ENCODE data around the gene NADSYN1. TPM values are rescaled to one million over a fixed set of nuclear protein-coding genes. Genes with fewer than 3 reads are reported as not detected.

Gene NADSYN1
- total RNA-seq, 1 donor from 2014 or later: 66.6 TPM

- peaks cover 24% of the 10 kb centered on the region for H3K4me1 Mint-ChIP-seq (ENCODE audit: unreplicated experiment)
- no peak for DNase-seq (ENCODE audit: extremely low spot score, unreplicated experiment)
- peaks cover 3% of the 10 kb centered on the region for H3K36me3 Mint-ChIP-seq
- H3K27me3 Mint-ChIP-seq: peaks cover 18% of the 10 kb centered on the region
- H3K9me3 Mint-ChIP-seq: peaks cover 8% of the 10 kb centered on the region
- H3K27ac Mint-ChIP-seq: no peak overlapping the region
- H3K4me3 Mint-ChIP-seq: no peak overlapping the region
- no peak for TF ChIP-seq CTCF (conservative IDR thresholded peaks at IDR 0.05)
Observed at GRCh38 chr11:71543866-71544265, 90.9 kb downstream of the NADSYN1 start.

- DNase-seq (ENCODE audit: extremely low spot score, unreplicated experiment): no peak
- peaks cover 3% of the 10 kb centered on the region for H3K36me3 Mint-ChIP-seq
- no peak overlapping the region for H3K4me3 Mint-ChIP-seq
- H3K4me1 Mint-ChIP-seq (ENCODE audit: unreplicated experiment): peaks cover 21% of the 10 kb centered on the region
- H3K9me3 Mint-ChIP-seq: peaks cover 8% of the 10 kb centered on the region
- peaks cover 26% of the 10 kb centered on the region for H3K27me3 Mint-ChIP-seq
- H3K27ac Mint-ChIP-seq: no peak overlapping the region
- no peak for TF ChIP-seq CTCF (conservative IDR thresholded peaks at IDR 0.05)
Observed at GRCh38 chr11:71544525-71545214, 91.7 kb downstream of the NADSYN1 start.

GRCh38 chr11:71545405-71545966, 92.5 kb downstream of the NADSYN1 start:
- Mint-ChIP-seq H3K9me3 (peaks cover 8% of the 10 kb centered on the region), H3K27me3 (peaks cover 26% of the 10 kb centered on the region)
- TF ChIP-seq CTCF (conservative IDR thresholded peaks at IDR 0.05): no peak

GRCh38 chr11:71548120-71548519, 95.1 kb downstream of the NADSYN1 start, which contains the start of gene KRTAP5-9:
Gene KRTAP5-9, plus strand, starts transcription at chr11:71548420. Its CDS starts 238 bp downstream, at chr11:71548658.
- Mint-ChIP-seq H3K27me3 (peaks cover 23% of the 10 kb centered on the region), H3K9me3 (peaks cover 8% of the 10 kb centered on the region), H3K27ac (no peak within 1 kb of the TSS), H3K36me3 (no peaks in the 10 kb centered on the region), H3K4me3 (no peak within 1 kb of the TSS), H3K4me1 (ENCODE audit: unreplicated experiment) (peaks cover 20% of the 10 kb centered on the region)
- DNase-seq (ENCODE audit: extremely low spot score, unreplicated experiment): no peak
- no peak for TF ChIP-seq CTCF (conservative IDR thresholded peaks at IDR 0.05)

More at GRCh38 chr11:71545405-71545966, 92.5 kb downstream of the NADSYN1 start:
- Mint-ChIP-seq H3K4me1 (ENCODE audit: unreplicated experiment) (peaks cover 21% of the 10 kb centered on the region), H3K36me3 (peaks cover 3% of the 10 kb centered on the region), H3K4me3 (no peak overlapping the region), H3K27ac (no peak overlapping the region)
- no peak for DNase-seq (ENCODE audit: extremely low spot score, unreplicated experiment)

- no peak overlapping the region for H3K4me3 Mint-ChIP-seq
- peaks cover 8% of the 10 kb centered on the region for H3K9me3 Mint-ChIP-seq
- no peak for DNase-seq (ENCODE audit: extremely low spot score, unreplicated experiment)
- TF ChIP-seq CTCF (conservative IDR thresholded peaks at IDR 0.05): no peak
- peaks cover 14% of the 10 kb centered on the region for H3K4me1 Mint-ChIP-seq (ENCODE audit: unreplicated experiment)
- no peak overlapping the region for H3K27ac Mint-ChIP-seq
- H3K36me3 Mint-ChIP-seq: no peaks in the 10 kb centered on the region
- H3K27me3 Mint-ChIP-seq: peaks cover 22% of the 10 kb centered on the region
Observed at GRCh38 chr11:71548716-71549151, 95.7 kb downstream of the NADSYN1 start.

Small RNA genes within 50 kb of the gene (microRNA-seq; reads per million reads assigned to microRNA genes)
- 1.1 reads per million for gene MIR6754

Other genes with a start within 250 kb of the NADSYN1 start
- gene SHANK2, start 200.6 kb upstream of the NADSYN1 start, total RNA-seq (ENCODE audit: low replicate concordance): 25.9 and 49.4 TPM in 2 replicates
- gene DHCR7, start 4.8 kb upstream of the NADSYN1 start, total RNA-seq (ENCODE audit: low replicate concordance): 97.0 and 99.1 TPM in 2 replicates
- not detected in 2 replicates for gene KRTAP5-7, start 74.1 kb downstream of the NADSYN1 start, total RNA-seq (ENCODE audit: low replicate concordance)
- not detected in 2 replicates for gene KRTAP5-8, start 84.8 kb downstream of the NADSYN1 start, total RNA-seq (ENCODE audit: low replicate concordance)
- gene KRTAP5-9, start 95.2 kb downstream of the NADSYN1 start, total RNA-seq (ENCODE audit: low replicate concordance): 0.43 TPM in 1 of 2 replicates, not detected in the other
- gene KRTAP5-10, start 112.4 kb downstream of the NADSYN1 start, total RNA-seq (ENCODE audit: low replicate concordance): not detected in 2 replicates
- gene KRTAP5-11, start 129.7 kb downstream of the NADSYN1 start, total RNA-seq (ENCODE audit: low replicate concordance): not detected in 2 replicates